K562 (cell line): Measurements from ENCODE around the gene PPT2. TPM values are rescaled to one million over a fixed set of nuclear protein-coding genes. Genes with fewer than 3 reads are reported as not detected.

Experiments used
- CBX1 ChIP-seq: sonication (generic); IDR thresholded peaks from 2 replicates; pipeline ENCODE4 v1.6.1; 2016; ENCODE audit warnings: antibody characterized with exemption, low read depth, mild to moderate bottlenecking
- HDAC1 ChIP-seq, 2 experiments: fragments of 450-650 bp; IDR thresholded peaks; 2 replicates each; pipeline ENCODE4 v1.6.1; 2016 to 2017; ENCODE audit warnings: inconsistent platforms in 1 of 2, mild to moderate bottlenecking in 1 of 2, moderate library complexity in 1 of 2
- HDAC2 ChIP-seq: fragments of 450-650 bp; IDR thresholded peaks from 2 replicates; pipeline ENCODE4 v1.6.1; 2016; ENCODE audit warnings: mild to moderate bottlenecking
- HLTF ChIP-seq: fragments of 450-650 bp; IDR thresholded peaks from 2 replicates; pipeline ENCODE4 v1.6.1; 2016
- JUN ChIP-seq, 2 experiments: sonication (generic) in 1 of 2; formaldehyde crosslinking in 1 of 2; IDR thresholded peaks; 2 replicates each; pipeline versions ENCODE4 v1.6.1 to v1.8.0; 2012 to 2022; ENCODE audit warnings: borderline replicate concordance in 2 of 2, mild to moderate bottlenecking in 2 of 2, improper control_type of control experiment in 1 of 2, low read depth in 1 of 2, low read length in 1 of 2, missing genetic modification reagents in 1 of 2
- MYBL2 ChIP-seq, 2 experiments: fragments of 450-650 bp in 1 of 2; sonication (generic) in 1 of 2; formaldehyde crosslinking in 1 of 2; IDR thresholded peaks; 2 replicates each; pipeline versions ENCODE4 v1.6.1 to v1.8.1; 2017 to 2022; ENCODE audit warnings: borderline replicate concordance in 1 of 2, inconsistent platforms in 1 of 2, low read depth in 1 of 2, mild to moderate bottlenecking in 1 of 2, missing genetic modification reagents in 1 of 2, moderate library complexity in 1 of 2
- NCOR1 ChIP-seq: fragments of 450-650 bp; IDR thresholded peaks from 2 replicates; pipeline ENCODE4 v1.6.1; 2016; ENCODE audit warnings: mild to moderate bottlenecking, moderate library complexity
- NR2C2 ChIP-seq, 2 experiments: fragments of 200-800 bp in 1 of 2; sonication (Bioruptor generic) in 1 of 2; sonication (generic) in 1 of 2; formaldehyde crosslinking in 1 of 2; IDR thresholded peaks; 2 replicates each; pipeline versions ENCODE4 v1.6.1 to v1.8.0; 2016 to 2022; ENCODE audit warnings: mild to moderate bottlenecking in 1 of 2, missing compliant biosample characterization in 1 of 2, missing genetic modification characterization in 1 of 2, missing genetic modification reagents in 1 of 2
- POLR2G ChIP-seq: fragments of 200-400 bp; formaldehyde crosslinking; IDR thresholded peaks from 2 replicates; pipeline ENCODE4 v1.6.1; 2017; ENCODE audit warnings: low read depth, mild to moderate bottlenecking, antibody characterized with exemption, low read length, moderate library complexity
- POLR2H ChIP-seq: IDR thresholded peaks from 2 replicates; pipeline ENCODE4 v1.6.1; 2016; ENCODE audit warnings: missing genetic modification characterization, low read depth, mild to moderate bottlenecking, control low read depth, missing compliant biosample characterization, moderate library complexity
- YBX1 ChIP-seq: fragments of 450-650 bp; IDR thresholded peaks from 2 replicates; pipeline ENCODE4 v1.7.1; 2016; ENCODE audit warnings: mild to moderate bottlenecking
- ZBED1 ChIP-seq: IDR thresholded peaks from 2 replicates; pipeline ENCODE4 v1.6.1; 2014
- ZNF184 ChIP-seq: sonication (generic); formaldehyde crosslinking; IDR thresholded peaks from 2 replicates; pipeline ENCODE4 v1.5.0; 2020; ENCODE audit warnings: missing genetic modification reagents
- polyA plus RNA-seq, 8 experiments: library from polyadenylated mRNA; depleted of rRNA in 4 of 8; stranded (reverse) in 5 of 8; unstranded in 3 of 8; fragments of >200 nt; fragmentation: Nextera tagmentation in 2 of 8; fragmentation: Illumina TruSeq in 1 of 8; extraction: Ambion mirVana in 2 of 8; extraction: Trizol in 1 of 8; gene quantifications; 2 replicates each; pipeline versions ENCODE4 v1.2.1 to v1.2.3, GENCODE V29; 2011 to 2014; ENCODE audit warnings: inconsistent platforms in 1 of 8, missing spikeins in 1 of 8
- total RNA-seq, 7 experiments: library from RNA; depleted of rRNA in 6 of 7; stranded (reverse); fragments of >200 nt in 6 of 7; fragmentation: Illumina TruSeq in 2 of 7; extraction: Trizol in 2 of 7; gene quantifications; 2 replicates each; pipeline versions ENCODE4 v1.2.1 to v1.2.3, GENCODE V29; 2011 to 2021; ENCODE audit warnings: low replicate concordance in 1 of 7
- TF ChIP-seq, protein P1 (sequence below): fragments of 450-650 bp; IDR thresholded peaks from 2 replicates; pipeline ENCODE4 v1.6.1; 2016; ENCODE audit warnings: missing biosample characterization, missing genetic modification characterization
- TF ChIP-seq, protein P2 (sequence below): IDR thresholded peaks from 3 replicates; pipeline ENCODE4 v1.6.1; 2011; ENCODE audit warnings: borderline replicate concordance, mild to moderate bottlenecking; ENCODE audit not compliant: insufficient read length, insufficient read depth
- TF ChIP-seq, protein P3 (sequence below): fragments of 250-450 bp; sonication (Bioruptor Pico); IDR thresholded peaks from 2 replicates; pipeline ENCODE4 v1.4.0; 2020; ENCODE audit warnings: mild to moderate bottlenecking, moderate library complexity
- TF ChIP-seq, protein P4 (sequence below): fragments of 250-450 bp; sonication (Bioruptor Pico); IDR thresholded peaks from 2 replicates; pipeline ENCODE4 v1.9.0; 2021; ENCODE audit warnings: mild to moderate bottlenecking
- TF ChIP-seq, protein P5 (sequence below), 2 experiments: fragments of 450-650 bp in 1 of 2; sonication (generic) in 1 of 2; formaldehyde crosslinking; conservative IDR thresholded peaks; 2 replicates each; pipeline versions ENCODE4 v1.4.0 to v1.8.1; 2020 to 2022; ENCODE audit warnings: mild to moderate bottlenecking in 1 of 2, missing genetic modification reagents in 1 of 2
- TF ChIP-seq, protein P6 (sequence below): fragments of 450-650 bp; formaldehyde crosslinking; IDR thresholded peaks from 2 replicates; pipeline ENCODE4 v1.4.0; 2020; ENCODE audit warnings: mild to moderate bottlenecking, moderate library complexity

The PPT2 gene
- total and polyA plus RNA-seq, 9 of the 15 experiments (the other 6 are each of a cell fraction or from before 2014, with no cell fraction given): 27.4 to 98.8 (median 69.9) TPM

DNA sequence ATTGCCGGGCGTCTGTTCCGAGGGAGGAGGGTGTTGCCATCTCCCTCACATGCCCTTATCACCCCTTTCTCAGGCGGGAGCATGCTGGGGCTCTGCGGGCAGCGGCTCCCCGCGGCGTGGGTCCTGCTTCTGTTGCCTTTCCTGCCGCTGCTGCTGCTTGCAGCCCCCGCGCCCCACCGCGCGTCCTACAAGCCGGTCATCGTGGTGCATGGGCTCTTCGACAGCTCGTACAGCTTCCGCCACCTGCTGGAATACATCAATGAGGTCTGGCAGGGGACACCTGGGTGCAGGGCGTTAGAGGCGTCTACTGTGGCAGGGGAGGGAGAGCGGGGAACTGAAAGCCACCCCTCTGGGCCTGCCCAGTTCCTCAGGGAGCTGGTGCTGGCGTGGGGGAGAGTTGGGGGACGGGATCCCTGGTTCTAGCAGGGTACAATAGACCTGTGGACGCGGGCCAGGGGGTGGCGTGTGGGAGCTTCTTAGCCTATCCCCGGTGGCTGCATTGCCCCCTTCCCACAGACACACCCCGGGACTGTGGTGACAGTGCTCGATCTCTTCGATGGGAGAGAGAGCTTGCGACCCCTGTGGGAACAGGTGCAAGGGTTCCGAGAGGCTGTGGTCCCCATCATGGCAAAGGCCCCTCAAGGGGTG is 697 bp downstream of the PPT2 start (continued):
- TF ChIP-seq, protein P1, sequence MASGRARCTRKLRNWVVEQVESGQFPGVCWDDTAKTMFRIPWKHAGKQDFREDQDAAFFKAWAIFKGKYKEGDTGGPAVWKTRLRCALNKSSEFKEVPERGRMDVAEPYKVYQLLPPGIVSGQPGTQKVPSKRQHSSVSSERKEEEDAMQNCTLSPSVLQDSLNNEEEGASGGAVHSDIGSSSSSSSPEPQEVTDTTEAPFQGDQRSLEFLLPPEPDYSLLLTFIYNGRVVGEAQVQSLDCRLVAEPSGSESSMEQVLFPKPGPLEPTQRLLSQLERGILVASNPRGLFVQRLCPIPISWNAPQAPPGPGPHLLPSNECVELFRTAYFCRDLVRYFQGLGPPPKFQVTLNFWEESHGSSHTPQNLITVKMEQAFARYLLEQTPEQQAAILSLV (tag): no peak
- no peak for TF ChIP-seq ZBED1
- no peak for TF ChIP-seq POLR2H (tag)
- peak; percentile 85 for TF ChIP-seq POLR2G
- no peak for TF ChIP-seq MYBL2 (IDR thresholded peaks at IDR 0.05; ENCODE audit: low read depth)
- TF ChIP-seq MYBL2 (CRISPR knock-in tag; IDR thresholded peaks at IDR 0.05; ENCODE audit: borderline replicate concordance): no peak
- TF ChIP-seq HDAC2: peak; percentile 90
- TF ChIP-seq NR2C2 (CRISPR knock-in tag; IDR thresholded peaks at IDR 0.05): no peak
- TF ChIP-seq NR2C2 (tag; IDR thresholded peaks at IDR 0.05): no peak
- no peak for TF ChIP-seq YBX1
- TF ChIP-seq HDAC1 (IDR thresholded peaks at IDR 0.05): peak in 1 of 2 experiments; percentile 96; a peak in 2 of 4 replicates
- TF ChIP-seq, protein P2, sequence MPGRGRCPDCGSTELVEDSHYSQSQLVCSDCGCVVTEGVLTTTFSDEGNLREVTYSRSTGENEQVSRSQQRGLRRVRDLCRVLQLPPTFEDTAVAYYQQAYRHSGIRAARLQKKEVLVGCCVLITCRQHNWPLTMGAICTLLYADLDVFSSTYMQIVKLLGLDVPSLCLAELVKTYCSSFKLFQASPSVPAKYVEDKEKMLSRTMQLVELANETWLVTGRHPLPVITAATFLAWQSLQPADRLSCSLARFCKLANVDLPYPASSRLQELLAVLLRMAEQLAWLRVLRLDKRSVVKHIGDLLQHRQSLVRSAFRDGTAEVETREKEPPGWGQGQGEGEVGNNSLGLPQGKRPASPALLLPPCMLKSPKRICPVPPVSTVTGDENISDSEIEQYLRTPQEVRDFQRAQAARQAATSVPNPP: no peak
- TF ChIP-seq, protein P3, sequence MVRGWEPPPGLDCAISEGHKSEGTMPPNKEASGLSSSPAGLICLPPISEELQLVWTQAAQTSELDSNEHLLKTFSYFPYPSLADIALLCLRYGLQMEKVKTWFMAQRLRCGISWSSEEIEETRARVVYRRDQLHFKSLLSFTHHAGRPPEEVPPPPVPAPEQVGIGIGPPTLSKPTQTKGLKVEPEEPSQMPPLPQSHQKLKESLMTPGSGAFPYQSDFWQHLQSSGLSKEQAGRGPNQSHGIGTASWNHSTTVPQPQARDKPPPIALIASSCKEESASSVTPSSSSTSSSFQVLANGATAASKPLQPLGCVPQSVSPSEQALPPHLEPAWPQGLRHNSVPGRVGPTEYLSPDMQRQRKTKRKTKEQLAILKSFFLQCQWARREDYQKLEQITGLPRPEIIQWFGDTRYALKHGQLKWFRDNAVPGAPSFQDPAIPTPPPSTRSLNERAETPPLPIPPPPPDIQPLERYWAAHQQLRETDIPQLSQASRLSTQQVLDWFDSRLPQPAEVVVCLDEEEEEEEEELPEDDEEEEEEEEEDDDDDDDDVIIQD (CRISPR knock-in tag): no peak
- peak; percentile 36; the same call in 1 of the 2 replicates for TF ChIP-seq NCOR1
- TF ChIP-seq, protein P4, sequence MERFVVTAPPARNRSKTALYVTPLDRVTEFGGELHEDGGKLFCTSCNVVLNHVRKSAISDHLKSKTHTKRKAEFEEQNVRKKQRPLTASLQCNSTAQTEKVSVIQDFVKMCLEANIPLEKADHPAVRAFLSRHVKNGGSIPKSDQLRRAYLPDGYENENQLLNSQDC (CRISPR knock-in tag): no peak
- TF ChIP-seq, protein P5, sequence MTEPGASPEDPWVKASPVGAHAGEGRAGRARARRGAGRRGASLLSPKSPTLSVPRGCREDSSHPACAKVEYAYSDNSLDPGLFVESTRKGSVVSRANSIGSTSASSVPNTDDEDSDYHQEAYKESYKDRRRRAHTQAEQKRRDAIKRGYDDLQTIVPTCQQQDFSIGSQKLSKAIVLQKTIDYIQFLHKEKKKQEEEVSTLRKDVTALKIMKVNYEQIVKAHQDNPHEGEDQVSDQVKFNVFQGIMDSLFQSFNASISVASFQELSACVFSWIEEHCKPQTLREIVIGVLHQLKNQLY (CRISPR knock-in tag; conservative IDR thresholded peaks at IDR 0.05): 0 out of 4 replicates have a peak, but pooled peaks of 1 of the 2 experiments have one; percentile 65
- no peak for TF ChIP-seq ZNF184 (CRISPR knock-in tag)
- TF ChIP-seq JUN (IDR thresholded peaks at IDR 0.05; ENCODE audit: borderline replicate concordance, low read depth, low read length): 0 out of 2 replicates have a peak, but pooled peaks have one; percentile 36
- no peak for TF ChIP-seq JUN (CRISPR knock-in tag; IDR thresholded peaks at IDR 0.05; ENCODE audit: borderline replicate concordance)
- no peak for TF ChIP-seq CBX1
- TF ChIP-seq, protein P6, sequence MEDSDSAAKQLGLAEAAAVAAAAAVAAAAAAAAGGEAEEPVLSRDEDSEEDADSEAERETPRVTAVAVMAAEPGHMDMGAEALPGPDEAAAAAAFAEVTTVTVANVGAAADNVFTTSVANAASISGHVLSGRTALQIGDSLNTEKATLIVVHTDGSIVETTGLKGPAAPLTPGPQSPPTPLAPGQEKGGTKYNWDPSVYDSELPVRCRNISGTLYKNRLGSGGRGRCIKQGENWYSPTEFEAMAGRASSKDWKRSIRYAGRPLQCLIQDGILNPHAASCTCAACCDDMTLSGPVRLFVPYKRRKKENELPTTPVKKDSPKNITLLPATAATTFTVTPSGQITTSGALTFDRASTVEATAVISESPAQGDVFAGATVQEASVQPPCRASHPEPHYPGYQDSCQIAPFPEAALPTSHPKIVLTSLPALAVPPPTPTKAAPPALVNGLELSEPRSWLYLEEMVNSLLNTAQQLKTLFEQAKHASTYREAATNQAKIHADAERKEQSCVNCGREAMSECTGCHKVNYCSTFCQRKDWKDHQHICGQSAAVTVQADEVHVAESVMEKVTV (CRISPR knock-in tag): peak; percentile 74; the same call in 1 of the 2 replicates
- TF ChIP-seq HLTF: peak; percentile 12
